ENCODE measurements around the gene CDKAL1.

- TF ChIP-seq CTCF (IDR thresholded peaks at IDR 0.05): no peak
- TF ChIP-seq POLR2AphosphoS5 (IDR thresholded peaks at IDR 0.05): no peak
Observed at GRCh38 chr6:21214738-21215448, 680.6 kb downstream of the CDKAL1 start.
